Measurements from ENCODE around the gene HLA-DOB.

DNA sequence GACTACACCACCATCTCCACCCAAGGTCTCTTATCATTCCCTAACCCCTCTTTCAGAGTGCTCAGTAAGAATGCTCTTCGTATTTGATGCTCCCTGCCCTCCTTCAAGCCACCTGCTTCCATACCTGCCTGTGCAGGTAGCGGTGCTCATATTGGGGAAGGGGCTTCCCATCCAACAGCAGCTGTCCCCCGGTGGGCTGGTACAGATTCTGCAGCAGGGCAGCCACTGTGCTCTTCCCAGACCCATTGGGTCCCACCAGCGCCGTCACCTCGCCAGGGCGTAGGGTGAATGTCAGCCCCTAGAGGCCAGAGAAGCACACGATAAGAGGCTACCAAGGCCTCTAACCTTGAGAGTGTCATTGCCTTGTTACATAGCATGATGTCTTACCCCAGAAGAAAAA lies 31.0 kb upstream of the HLA-DOB start:
- no peak for TF ChIP-seq POLR2A (IDR thresholded peaks at IDR 0.05)
- TF ChIP-seq, protein P1, sequence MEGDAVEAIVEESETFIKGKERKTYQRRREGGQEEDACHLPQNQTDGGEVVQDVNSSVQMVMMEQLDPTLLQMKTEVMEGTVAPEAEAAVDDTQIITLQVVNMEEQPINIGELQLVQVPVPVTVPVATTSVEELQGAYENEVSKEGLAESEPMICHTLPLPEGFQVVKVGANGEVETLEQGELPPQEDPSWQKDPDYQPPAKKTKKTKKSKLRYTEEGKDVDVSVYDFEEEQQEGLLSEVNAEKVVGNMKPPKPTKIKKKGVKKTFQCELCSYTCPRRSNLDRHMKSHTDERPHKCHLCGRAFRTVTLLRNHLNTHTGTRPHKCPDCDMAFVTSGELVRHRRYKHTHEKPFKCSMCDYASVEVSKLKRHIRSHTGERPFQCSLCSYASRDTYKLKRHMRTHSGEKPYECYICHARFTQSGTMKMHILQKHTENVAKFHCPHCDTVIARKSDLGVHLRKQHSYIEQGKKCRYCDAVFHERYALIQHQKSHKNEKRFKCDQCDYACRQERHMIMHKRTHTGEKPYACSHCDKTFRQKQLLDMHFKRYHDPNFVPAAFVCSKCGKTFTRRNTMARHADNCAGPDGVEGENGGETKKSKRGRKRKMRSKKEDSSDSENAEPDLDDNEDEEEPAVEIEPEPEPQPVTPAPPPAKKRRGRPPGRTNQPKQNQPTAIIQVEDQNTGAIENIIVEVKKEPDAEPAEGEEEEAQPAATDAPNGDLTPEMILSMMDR (IDR thresholded peaks at IDR 0.05), result no peak

Measured in adrenal gland (tissue), 5 donors.